Measurements from ENCODE around the gene MEGF6. TPM values are rescaled to one million over a fixed set of nuclear protein-coding genes. Genes with fewer than 3 reads are reported as not detected.

MEGF6 gene
- total and polyA plus RNA-seq, 12 donors, result 1.8 to 14.1 (median 7.0) TPM

GRCh38 chr1:3510136-3510955, 101.0 kb downstream of the MEGF6 start:
- WGBS, 2 donors, result 89 to 92% methylated on average over 30 to 32 of the region's 32 CpGs
- no peaks in the 10 kb centered on the region for H3K9me3 ChIP-seq
- no peaks in the 10 kb centered on the region for H3K27me3 ChIP-seq
- H3K4me3 ChIP-seq, result no peak overlapping the region
- no peaks in the 10 kb centered on the region for H3K36me3 ChIP-seq
- no peak overlapping the region for H3K27ac ChIP-seq
- DNase-seq (no peak), ATAC-seq (no peak)
- intact Hi-C loops (cut with DNase I), result no loop called here
- TF ChIP-seq, protein P1, sequence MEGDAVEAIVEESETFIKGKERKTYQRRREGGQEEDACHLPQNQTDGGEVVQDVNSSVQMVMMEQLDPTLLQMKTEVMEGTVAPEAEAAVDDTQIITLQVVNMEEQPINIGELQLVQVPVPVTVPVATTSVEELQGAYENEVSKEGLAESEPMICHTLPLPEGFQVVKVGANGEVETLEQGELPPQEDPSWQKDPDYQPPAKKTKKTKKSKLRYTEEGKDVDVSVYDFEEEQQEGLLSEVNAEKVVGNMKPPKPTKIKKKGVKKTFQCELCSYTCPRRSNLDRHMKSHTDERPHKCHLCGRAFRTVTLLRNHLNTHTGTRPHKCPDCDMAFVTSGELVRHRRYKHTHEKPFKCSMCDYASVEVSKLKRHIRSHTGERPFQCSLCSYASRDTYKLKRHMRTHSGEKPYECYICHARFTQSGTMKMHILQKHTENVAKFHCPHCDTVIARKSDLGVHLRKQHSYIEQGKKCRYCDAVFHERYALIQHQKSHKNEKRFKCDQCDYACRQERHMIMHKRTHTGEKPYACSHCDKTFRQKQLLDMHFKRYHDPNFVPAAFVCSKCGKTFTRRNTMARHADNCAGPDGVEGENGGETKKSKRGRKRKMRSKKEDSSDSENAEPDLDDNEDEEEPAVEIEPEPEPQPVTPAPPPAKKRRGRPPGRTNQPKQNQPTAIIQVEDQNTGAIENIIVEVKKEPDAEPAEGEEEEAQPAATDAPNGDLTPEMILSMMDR (IDR thresholded peaks at IDR 0.05), result no peak
- no peaks in the 10 kb centered on the region for H3K4me1 ChIP-seq

DNA sequence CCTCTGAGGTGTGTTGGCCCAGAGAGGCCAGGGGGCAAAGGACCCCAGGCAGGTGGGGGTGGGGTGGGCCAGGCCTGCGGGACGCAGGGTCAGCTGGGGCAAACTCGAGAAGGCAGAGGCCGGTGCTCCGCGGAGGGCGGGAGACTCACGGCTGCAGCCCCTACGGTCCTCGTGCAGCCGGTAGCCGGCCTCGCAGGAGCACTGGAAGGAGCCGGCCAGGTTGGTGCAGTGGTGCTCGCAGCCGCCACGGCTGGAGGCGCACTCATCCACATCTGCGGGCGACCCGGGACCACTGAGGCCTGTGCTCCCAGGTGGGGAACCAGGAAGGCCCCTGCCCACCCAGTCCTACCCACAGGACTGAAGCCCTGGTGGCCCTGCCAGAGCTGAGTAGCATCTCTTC, 101.6 kb downstream of the MEGF6 start:
- intact Hi-C loops (cut with DNase I), result no loop called here
- WGBS, 2 donors, result 94 to 95% methylated on average over 21 of the region's 21 CpGs

GRCh38 chr1:3508757-3509415, 102.4 kb downstream of the MEGF6 start:
- Histone ChIP-seq H3K4me1 (no peaks in the 10 kb centered on the region), H3K27me3 (no peaks in the 10 kb centered on the region), H3K4me3 (no peak overlapping the region), H3K27ac (no peak overlapping the region), H3K9me3 (no peaks in the 10 kb centered on the region), H3K36me3 (no peaks in the 10 kb centered on the region)
- intact Hi-C loops (cut with DNase I), result no loop called here
- TF ChIP-seq, protein P1 (IDR thresholded peaks at IDR 0.05), result no peak
- ATAC-seq, result no peak
- no peak for DNase-seq
- 94 to 98% methylated on average over 31 to 33 of the region's 33 CpGs for WGBS, 2 donors

More for the DNA sequence above, 101.6 kb downstream of the MEGF6 start:
- TF ChIP-seq, protein P1 (IDR thresholded peaks at IDR 0.05), result no peak
- no peak overlapping the region for H3K4me3 ChIP-seq
- H3K27me3 ChIP-seq, result no peaks in the 10 kb centered on the region
- no peaks in the 10 kb centered on the region for H3K36me3 ChIP-seq
- DNase-seq, result no peak
- H3K9me3 ChIP-seq, result no peaks in the 10 kb centered on the region
- no peak for ATAC-seq
- no peaks in the 10 kb centered on the region for H3K4me1 ChIP-seq
- no peak overlapping the region for H3K27ac ChIP-seq

- Histone ChIP-seq H3K4me1 (no peaks in the 10 kb centered on the region), H3K27me3 (no peaks in the 10 kb centered on the region), H3K27ac (no peak overlapping the region), H3K9me3 (no peaks in the 10 kb centered on the region), H3K36me3 (no peaks in the 10 kb centered on the region), H3K4me3 (no peak overlapping the region)
- intact Hi-C loops (cut with DNase I), result no loop called here
- WGBS, 2 donors, result 81 to 85% methylated on average over 11 of the region's 11 CpGs
- DNase-seq (no peak), ATAC-seq (no peak)
- TF ChIP-seq, protein P1 (IDR thresholded peaks at IDR 0.05), result no peak
Observed at GRCh38 chr1:3507636-3508275, 103.6 kb downstream of the MEGF6 start.
